Stimulated activated CD4-positive, alpha-beta T cell treated with anti-CD3 and anti-CD28 coated beads, Interleukin-15, amount 100 ng/mL, for 1 hour (primary cell): Measurements from ENCODE around the gene SYT17.
A peak's percentile ranks its signal among the peaks of the same experiment; 100 is the strongest.
"Not testable (repeated sequence)": the region's sequence is repeated elsewhere in the genome, so short reads cannot be mapped to it uniquely, and the experiment has no call there.

Source experiments
- DNase-seq, 2 donors: peaks; one replicate each; pipeline ENCODE4 v3.0.0-alpha.2; 2020; ENCODE audit warnings: low read depth in 1 of 2, low spot score in 1 of 2

The SYT17 gene

GRCh38 chr16:19173059-19173458, 5.0 kb downstream of the SYT17 start:
- DNase-seq, result no peak

- DNase-seq, result no peak
These were observed 5.8 kb downstream of the SYT17 start for GRCh38 chr16:19173649-19174383.

- DNase-seq, result no peak
These were observed 6.4 kb downstream of the SYT17 start for GRCh38 chr16:19174478-19174877.

GRCh38 chr16:19175492-19176262, 7.6 kb downstream of the SYT17 start:
- DNase-seq, result no peak

- no peak for DNase-seq
These were observed 9.2 kb downstream of the SYT17 start for GRCh38 chr16:19177111-19177739.

GRCh38 chr16:19179546-19180490, 11.8 kb downstream of the SYT17 start:
- DNase-seq, result peak in 1 of 2 donors; percentile 14

- no peak for DNase-seq
These were observed 12.7 kb downstream of the SYT17 start for GRCh38 chr16:19180741-19181140.

GRCh38 chr16:19182481-19182880, 14.4 kb downstream of the SYT17 start:
- no peak for DNase-seq

GRCh38 chr16:19183187-19183586, 15.1 kb downstream of the SYT17 start:
- DNase-seq, result no peak

GRCh38 chr16:19184823-19185509, 16.9 kb downstream of the SYT17 start:
- DNase-seq, result no peak

- no peak for DNase-seq
These were observed 17.4 kb downstream of the SYT17 start for GRCh38 chr16:19185510-19185851.

GRCh38 chr16:19186408-19186807, 18.4 kb downstream of the SYT17 start:
- no peak for DNase-seq

GRCh38 chr16:19187961-19188360, 19.9 kb downstream of the SYT17 start:
- DNase-seq, result not testable (repeated sequence)

GRCh38 chr16:19188406-19188805, 20.4 kb downstream of the SYT17 start:
- no peak for DNase-seq

- DNase-seq, result no peak
These were observed 24.8 kb downstream of the SYT17 start for GRCh38 chr16:19192865-19193264.

- DNase-seq, result no peak
These were observed 28.8 kb downstream of the SYT17 start for GRCh38 chr16:19196871-19197270.

- DNase-seq, result no peak
These were observed 35.4 kb downstream of the SYT17 start for GRCh38 chr16:19203374-19203966.

GRCh38 chr16:19210280-19210924, 42.4 kb downstream of the SYT17 start:
- DNase-seq, result no peak

- no peak for DNase-seq
These were observed 42.9 kb downstream of the SYT17 start for GRCh38 chr16:19210968-19211367.

GRCh38 chr16:19212059-19212458, 44.0 kb downstream of the SYT17 start:
- DNase-seq, result no peak
